D721Med (cell line): ENCODE data around the gene GGPS1.

Experiments used
- DNase-seq: peaks from one replicate; pipeline ENCODE4 v3.0.0; 2011; ENCODE audit warnings: low spot score; ENCODE audit not compliant: insufficient read length
- FAIRE-seq: peaks from 2 replicates; lab custom pipeline; 2011; peaks lifted over from hg19 to GRCh38; lab: Jason Lieb, UNC
- TF ChIP-seq, protein P1 (sequence below): IDR thresholded peaks from 2 replicates; pipeline ENCODE4 v1.5.1; 2012; ENCODE audit warnings: mild to moderate bottlenecking, control low read depth; ENCODE audit not compliant: insufficient read depth; ENCODE audit errors: missing control alignments

GGPS1 gene

DNA sequence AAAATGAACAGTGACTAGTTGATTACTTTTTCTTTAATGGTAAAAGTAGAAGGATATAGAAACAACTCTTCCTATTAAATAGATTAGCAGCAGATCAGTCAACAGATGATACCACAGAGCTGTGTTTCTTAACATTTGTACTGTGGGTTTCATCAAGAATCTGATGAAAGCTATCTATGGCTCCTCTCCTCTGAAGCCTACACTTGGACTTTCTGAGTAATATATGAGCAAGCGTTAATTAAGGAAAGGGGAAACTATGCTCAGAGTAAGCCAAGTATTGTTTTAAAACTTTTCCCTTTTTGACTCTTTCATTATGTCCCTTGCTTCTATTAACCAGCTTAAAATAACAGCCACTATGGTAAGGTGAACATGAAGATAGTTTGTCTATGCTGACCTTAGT lies 11.2 kb upstream of the GGPS1 start:
- TF ChIP-seq, protein P1, sequence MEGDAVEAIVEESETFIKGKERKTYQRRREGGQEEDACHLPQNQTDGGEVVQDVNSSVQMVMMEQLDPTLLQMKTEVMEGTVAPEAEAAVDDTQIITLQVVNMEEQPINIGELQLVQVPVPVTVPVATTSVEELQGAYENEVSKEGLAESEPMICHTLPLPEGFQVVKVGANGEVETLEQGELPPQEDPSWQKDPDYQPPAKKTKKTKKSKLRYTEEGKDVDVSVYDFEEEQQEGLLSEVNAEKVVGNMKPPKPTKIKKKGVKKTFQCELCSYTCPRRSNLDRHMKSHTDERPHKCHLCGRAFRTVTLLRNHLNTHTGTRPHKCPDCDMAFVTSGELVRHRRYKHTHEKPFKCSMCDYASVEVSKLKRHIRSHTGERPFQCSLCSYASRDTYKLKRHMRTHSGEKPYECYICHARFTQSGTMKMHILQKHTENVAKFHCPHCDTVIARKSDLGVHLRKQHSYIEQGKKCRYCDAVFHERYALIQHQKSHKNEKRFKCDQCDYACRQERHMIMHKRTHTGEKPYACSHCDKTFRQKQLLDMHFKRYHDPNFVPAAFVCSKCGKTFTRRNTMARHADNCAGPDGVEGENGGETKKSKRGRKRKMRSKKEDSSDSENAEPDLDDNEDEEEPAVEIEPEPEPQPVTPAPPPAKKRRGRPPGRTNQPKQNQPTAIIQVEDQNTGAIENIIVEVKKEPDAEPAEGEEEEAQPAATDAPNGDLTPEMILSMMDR = no peak
- FAIRE-seq (peak; percentile 70), DNase-seq (no peak)

DNA sequence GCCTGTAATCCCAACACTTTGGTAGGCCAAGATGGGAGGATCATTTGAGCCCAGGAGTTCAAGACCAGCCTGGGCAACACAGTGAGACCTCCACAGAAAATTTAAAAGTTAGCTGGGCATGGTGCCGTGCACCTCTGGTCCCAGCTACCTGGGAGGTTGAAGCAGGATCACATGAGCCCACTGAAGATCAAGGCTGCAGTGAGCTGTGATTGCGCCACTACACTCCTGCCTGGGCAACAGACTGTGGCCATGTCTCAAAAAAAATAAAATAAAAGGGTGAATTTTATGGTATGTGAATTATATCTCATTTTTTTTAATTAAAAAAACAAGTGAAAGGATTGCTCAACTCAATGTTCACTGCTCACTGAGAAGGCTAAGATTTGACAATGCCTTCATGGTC lies 9.1 kb upstream of the GGPS1 start:
- TF ChIP-seq, protein P1 = no peak
- FAIRE-seq = no peak
- DNase-seq = no peak

DNA sequence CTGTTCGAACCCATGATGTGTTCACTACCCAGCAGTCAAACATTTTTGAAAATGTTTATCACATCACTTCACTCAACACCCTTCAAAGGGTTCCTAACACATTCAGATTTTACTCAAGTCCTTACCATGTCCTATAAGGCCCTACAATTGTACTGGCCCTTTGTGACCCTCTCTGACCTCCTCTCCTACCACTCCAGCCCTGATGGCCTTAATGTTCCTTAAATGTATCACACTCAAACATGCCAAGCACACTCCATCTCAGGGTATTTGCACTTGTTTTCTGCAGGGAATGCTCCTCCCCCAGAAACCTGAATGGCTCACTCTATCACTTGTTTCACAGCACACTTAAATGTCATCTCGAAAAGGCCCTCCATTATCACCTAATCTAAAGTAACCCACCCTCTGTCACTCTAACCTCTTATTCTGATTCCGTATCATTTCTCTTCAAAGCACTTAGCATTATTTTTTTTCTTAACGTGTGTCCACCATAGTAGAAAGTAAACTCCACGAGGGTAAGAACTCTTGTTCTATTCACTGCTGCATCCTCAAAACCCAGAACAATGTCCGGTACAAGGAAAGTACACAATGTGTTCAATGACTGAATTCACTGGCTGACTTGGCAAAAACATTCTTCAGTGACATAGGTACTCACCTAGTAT lies 7.7 kb upstream of the GGPS1 start:
- TF ChIP-seq, protein P1 = no peak
- DNase-seq (no peak), FAIRE-seq (no peak)

DNA sequence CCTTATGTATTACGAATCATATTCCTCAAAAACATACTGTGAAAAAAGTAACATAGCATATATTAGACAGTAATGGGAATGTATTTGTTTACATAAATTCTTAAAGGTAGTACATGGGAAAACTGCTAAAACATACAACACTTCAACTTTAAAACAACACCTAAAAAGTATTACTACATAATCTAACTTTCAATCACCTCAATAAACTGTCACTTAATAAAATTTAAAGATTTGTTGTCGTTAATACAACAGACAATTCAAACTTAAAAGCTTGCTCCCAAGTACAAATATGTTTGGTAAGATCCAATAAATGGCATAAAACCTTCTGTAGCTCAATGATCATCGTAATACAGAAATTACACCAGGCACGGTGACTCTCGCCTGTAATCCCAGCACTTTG lies 4.1 kb upstream of the GGPS1 start:
- TF ChIP-seq, protein P1 = no peak
- no peak for DNase-seq
- peak; percentile 70 for FAIRE-seq

DNA sequence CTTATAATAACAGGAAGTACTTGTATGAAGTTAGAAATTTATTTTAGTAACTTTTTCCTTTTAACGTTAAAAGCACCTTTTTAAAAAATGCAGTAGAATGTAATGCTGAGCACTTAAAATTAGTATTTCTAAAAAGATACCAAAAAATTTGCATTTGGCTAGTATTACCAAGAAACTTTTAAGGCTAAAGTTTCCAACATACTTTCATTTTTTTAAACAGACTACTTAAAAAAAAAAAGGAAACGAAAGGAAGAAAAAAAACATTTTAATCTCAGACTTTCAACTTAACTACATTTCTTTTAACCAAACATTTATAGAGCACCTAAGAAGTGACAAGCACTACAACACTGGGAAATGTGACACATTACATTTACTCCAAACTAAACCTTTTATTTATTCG lies 3.2 kb upstream of the GGPS1 start:
- TF ChIP-seq, protein P1 = no peak
- DNase-seq (no peak), FAIRE-seq (no peak)

DNA sequence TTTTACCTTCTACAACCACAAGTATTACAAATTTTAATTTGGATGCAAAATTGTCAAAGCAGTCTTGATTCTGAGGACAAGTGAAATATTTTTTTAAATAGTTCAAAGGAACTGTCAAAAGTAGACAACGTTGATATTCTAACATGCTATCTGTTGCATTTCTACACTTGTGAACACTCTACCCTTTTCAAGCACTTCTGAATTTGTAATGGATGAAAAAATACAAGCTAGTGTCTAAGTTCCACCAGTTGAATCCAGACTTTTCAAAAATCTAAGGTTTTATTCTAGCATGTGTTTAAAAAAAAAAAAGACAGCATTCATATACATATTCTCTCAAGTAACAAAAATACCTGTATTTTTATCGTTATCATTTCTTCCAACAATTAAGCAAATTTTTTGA lies 2.5 kb upstream of the GGPS1 start:
- TF ChIP-seq, protein P1 = no peak
- FAIRE-seq = peak; percentile 66

DNA sequence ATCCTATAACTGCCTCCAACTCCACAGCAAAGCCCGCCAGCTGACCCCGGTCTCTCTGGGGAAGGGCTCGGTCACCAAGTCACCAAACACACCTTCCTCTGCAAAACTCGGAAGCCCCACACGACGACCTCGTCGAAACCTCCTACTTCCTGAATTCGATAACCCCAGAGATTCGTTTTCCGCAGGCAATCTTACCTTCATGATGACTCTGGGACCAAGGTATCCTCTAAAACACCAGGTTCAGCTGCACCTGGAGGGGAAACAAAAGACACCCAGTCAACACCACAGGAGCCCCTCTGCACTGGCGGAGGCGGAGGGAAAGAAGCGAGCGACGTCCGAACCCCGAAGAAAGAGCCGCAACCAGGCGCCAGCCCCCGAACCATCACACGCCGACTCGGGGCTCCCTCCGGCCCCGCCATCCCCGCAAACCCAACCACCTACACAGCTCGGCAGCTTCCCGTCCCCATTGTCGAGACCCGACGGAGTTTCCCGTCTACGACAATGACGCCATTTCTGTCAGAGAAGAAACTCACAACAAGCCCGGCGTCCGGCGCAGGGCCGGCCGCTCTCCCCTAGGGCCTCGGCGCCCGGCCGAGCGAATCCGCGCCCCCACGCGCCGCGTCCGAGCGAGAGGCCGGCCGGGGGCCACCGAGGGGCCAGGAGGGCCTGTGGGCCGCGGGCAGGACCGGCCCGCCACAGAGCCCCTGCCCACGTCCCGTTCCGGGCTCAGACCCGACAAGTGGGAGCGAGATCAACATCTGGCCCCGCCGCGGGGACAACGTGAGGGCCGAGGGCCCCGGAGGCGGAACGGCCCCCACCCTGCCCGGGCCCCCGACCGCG lies 1.4 kb upstream of the GGPS1 start:
- TF ChIP-seq, protein P1 = no peak
- FAIRE-seq (no peak), DNase-seq (no peak)

More for the DNA sequence above, 2.5 kb upstream of the GGPS1 start:
- DNase-seq = no peak
